Measurements from ENCODE around the gene CCDC9B.

CCDC9B gene

DNA sequence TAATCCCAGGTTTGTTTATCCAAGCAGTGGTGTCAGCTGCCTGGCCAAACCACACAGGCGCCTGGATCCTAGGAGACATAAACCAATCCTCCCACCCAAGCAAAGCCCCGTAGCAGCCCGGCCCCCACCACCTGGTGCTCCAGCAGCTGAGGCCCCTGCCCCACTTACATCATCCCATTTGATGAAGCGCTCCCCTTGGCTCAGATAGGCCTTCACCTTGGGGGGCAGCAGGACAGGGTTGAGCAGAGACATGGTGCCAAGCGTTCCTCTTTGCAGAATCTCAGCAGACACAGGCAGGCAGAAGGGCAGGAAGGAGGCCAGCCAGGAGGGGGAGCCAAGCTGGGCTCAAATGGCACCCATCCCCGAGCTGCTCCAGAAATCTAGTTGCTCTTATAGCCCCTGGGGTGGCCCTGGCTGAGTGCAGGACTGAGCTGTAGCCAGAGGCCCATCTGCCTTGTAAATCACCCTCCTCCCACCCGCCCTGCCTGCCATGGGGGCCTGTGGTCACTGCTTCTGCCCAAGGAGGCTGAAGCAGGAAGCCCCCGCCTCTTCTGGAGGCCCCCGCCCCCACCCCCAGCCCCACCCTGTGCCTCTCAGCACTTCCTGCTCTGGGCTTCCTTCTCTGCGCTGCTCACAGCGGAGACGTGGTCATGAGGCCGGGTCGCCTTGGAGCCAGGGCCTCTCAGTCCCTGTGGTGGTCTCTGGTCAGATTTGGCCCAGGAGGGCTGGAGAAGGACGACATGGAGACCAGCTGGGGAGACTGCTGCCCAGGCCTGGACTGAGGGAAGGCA is 33.1 kb downstream of the CCDC9B start, which contains the start of gene PLCB2:
PLCB2 (minus strand) TSS at position 515 of the 791 bp plus-strand sequence; CDS start at position 252, 263 bp downstream.
- peak; percentile 22 for DNase-seq (ENCODE audit: low read depth)

DNA sequence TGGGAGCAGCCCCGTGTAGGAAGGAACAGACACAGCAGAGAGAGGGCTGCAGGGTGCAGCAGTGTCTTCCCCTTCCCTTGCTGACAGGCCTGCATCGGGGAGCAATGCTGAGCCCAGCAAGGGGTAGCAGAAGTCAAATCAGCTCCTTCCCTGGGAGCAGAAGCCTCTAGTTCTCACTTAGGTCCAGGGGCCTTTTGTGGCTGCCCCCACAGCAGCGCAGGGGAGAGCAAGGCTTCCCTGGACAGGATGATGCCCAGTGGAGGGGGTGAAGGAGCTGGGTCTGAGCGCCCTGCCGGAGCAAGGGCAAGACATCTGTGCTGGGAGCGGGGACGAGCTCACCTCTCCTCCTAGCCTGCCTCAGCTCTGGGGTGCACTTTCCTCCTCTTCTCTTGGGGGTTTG is 33.8 kb downstream of the CCDC9B start:
- no peak for DNase-seq (ENCODE audit: low read depth)

DNA sequence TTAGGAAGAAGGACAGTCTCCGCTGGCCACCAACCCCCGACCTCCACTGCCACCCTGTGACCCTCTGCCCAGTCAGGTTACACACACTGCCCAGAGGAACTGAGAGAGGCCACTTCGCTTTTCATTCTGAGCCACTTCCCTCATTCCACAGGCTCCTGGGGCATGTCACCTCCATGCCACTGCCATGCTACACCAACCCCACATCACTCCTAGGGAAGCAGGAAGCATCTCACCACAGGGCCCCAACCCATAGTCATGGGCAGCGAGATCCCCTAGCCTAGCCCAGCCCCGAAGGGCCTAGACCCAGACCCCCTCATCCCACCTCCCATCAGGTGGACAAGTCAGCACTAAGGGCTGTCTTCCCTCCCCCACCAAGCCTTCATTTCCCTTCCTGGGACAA is 34.4 kb downstream of the CCDC9B start:
- no peak for DNase-seq (ENCODE audit: low read depth)

DNA sequence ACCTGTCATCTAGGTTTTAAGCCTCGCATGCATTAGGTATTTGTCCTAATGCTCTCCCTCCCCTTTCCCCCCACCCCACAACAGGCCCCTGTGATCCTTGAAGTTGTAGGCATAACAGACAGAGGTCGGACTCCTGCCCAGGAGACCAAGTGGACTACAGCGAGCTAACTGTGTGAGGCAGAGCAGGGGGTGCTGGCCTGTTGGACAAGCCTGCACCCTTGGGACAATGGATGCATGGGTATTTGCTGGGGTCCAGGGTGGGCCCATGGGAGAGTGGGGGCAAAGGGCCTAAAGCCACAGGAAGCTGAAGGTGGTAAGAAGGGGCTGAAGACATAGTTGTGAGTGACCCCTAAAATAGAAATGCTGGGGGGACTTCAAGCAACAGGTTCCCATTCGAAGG is 35.5 kb downstream of the CCDC9B start:
- no peak for DNase-seq (ENCODE audit: low read depth)

DNA sequence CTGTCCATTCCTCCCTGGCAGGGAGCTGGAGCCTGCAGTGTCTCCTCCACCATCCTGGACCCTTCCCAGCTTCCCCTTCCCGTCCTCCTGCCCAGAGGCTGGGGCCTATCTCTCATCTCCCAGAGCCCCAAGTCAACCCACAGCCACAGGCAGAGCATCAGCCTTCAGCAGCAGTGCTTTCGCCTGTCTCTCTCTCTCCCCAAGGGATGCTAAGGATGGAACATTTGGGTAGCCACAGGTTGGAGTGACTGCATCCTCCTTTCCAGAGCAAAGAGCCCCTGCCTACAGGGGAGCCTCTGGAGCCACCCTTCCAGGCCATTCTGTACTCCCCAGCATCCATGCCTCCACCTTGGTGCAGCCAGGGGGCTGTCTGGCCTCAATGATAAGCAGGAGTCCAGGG is 37.2 kb downstream of the CCDC9B start:
- no peak for DNase-seq (ENCODE audit: low read depth)

DNA sequence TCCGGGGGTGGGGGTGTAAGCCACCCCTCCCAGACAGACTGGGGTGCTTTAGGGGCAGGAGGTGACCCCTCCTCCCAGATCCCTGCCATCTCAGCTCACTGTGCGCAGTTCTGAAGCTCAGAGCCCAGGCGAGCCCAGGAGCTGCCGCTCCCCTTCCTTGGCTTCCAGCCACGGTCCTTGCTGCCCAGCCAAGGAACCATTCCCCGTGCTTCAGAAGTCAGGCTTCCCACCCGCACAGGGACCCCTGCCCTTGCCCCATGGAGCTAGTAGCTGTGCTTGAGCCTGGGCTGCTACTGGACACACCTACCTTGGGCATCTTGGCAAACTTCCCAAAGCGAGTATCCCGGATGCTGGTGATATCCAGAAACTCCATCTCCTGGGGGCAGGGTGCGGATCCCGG is 37.8 kb downstream of the CCDC9B start:
- DNase-seq (ENCODE audit: low read depth): no peak

DNA sequence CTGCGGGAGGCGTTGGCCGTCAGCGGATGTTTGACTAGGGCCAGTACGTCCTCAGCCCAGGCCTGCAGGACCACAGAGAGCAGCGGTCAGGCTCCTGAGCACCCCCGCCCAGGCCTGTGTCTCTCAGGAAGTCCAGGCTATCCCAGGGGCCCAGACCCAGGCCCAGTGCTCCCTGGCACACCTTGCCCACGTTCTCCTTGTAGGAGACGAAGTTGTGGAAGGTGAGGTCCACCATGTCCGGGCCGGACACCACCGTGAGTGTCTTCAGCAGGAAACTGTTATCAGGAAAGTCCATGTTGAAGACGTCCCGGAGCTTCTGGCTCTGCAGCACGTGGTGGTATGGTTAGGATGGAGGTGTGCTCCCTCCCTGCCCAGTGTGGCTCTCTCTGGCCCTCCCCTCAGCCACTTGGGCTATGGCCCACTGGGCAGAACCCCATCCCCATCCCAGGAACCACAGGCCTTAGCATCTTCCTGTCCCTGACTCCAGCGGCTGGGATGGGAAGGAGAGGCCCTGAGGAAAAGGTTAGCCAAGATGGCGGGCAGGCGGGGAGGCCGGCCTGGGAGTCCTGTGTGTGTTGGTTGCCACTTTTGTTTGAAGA is 38.4 kb downstream of the CCDC9B start:
- no peak for DNase-seq (ENCODE audit: low read depth)

DNA sequence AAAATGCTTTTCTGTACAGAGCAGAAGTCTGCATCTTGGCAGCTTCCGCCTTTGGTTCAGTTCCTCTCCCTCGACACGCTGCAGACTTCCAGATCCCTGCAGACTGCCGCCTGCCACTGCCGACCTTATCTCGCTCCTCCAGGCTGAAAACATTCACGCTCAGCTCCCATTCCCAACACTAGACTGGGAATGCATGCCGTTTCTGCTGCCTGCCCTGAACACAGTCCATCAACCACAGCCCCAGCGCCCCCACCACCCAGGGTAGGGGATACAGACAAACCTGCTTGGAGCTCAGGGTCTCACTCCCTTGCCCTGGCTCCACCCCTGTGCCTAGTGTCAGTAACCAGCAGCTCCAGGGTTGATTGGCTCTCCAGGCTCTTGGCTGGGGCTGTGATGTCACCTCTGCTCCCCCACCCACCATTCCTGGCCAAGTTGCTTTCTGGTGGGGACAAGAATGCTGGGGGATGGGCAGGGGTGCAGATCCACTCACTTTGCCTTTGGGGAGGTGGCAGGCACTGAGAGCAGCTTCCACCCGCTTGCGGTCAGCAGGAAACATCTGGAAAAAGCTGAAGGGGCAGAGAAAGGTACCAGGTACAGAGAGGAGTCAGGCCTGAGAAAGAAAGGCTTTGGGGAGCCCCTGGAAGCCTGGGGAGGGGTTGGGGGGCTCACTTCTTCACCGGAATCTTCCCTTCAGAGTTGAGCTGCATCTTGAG is 39.1 kb downstream of the CCDC9B start:
- DNase-seq (ENCODE audit: low read depth): no peak

DNA sequence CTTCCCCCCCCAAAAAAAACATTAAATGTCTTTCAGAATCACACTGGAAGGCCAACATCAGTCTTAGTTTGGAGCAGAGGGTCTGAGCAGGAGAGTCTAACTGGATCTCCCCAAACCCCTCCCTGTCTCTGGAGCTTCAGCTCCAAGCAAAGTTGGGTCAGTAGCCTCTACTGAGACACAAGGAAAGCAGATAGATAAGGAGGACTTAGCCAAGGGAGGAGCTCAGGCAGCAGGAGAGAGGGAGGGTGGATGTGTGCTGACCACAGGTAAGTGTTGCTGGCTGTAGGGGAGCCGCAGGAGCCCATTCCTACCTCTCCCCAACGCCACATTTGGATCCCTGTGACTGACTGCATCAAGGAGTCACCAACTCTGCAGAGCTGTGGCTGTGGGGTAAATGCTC is 40.0 kb downstream of the CCDC9B start:
- DNase-seq (ENCODE audit: low read depth): no peak

DNA sequence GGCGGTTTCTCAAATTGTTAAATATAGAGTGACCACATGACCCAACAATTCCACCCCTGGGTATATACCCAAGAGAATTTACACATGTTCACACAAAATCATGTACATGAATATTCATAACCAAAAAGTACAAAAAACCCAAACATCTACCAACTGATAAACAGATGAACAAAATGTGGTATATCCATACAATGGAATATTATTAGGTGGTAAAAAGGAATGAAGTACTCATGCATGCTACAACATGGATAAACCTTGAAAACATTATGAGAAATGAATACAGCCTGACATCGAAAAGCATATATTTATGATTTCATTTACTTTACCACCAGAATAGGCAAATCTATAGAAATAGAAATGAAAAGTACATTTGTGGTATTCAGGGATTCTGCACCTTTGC is 40.4 kb downstream of the CCDC9B start:
- DNase-seq (ENCODE audit: low read depth): no peak

DNA sequence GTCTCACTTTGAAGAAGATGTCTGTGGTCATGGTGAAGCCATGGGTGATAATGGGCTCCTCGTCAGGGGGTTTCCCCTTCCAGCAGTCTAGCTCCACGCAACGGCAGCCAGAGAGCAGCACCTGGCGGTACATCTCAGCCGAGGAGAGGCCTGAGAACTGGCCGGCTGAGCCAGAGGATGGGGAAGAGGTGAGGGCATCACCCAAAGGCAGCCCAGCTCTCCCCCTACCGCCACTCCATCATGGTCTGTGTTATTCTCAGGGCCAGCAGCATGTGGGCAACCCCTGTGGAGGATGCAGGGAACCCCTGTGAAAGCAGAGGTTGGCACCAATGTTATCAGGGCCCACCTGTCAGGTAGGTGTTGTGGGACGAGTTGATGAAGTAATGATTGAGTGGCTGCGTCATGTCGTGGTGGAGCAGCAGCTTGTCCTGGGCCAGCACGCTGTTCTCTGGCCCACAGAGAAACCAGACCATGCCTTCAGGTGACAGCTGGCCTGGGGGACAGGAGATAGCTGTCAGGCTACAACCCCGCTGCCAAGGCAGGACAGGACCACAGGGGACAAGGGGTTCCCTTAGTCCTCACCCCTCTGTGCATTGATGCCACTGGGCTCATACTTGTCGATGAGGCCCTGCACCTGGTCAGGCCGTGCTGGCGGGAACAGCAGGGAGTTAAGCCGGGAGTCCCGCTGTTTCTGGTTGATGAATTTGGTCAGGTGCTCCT is 42.4 kb downstream of the CCDC9B start:
- DNase-seq (ENCODE audit: low read depth): no peak

DNA sequence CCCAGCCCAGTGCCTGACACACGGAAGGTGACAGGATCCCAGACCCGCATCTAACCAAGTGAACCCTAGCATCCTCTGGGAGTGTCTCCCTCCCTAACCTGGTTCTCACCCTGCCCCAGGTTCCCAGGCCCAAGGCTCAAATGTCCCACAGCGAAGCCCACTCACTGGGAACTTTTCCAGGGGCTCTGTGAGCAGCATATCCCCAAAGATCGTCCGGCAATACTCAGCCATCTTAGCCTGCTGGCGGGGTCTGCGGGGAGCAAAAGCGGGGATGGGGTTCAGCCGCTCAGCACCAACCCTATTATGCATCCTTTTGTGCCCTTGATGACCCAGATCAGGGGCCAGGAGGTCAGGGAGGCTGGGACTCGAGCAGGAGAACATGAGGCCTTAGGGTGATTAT is 43.4 kb downstream of the CCDC9B start:
- DNase-seq (ENCODE audit: low read depth): no peak

DNA sequence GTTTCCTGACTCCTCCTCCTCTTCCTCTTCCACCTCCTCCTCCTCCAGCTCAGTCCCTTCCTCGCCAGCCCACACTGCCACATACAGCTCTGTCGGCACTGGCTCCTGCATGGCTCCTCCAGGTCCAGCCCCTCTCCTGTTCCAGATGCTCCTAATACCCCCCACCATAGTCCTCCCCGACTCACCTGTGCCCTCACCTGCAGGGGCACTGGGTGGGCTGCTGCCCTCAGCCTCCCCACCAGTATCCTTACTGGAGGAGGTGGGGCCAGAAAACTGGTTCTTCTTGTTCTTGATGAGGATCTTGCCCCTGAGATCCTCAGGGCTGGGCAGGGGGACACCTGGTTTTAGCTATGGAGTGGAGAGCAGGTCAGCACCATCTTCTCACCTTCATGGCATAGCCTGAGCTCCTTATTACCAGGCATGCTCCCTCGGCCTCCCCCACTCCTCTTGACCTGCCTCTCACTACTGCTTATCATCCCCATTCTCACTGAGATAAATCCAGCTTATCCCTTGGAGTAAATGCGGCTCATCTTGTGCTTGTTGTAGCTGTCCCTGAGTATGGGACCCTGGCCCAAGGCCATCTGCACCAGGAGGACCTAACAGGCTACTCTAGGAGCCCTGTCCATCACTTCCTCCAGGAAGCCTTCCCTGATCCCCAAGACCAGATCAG is 44.0 kb downstream of the CCDC9B start:
- DNase-seq (ENCODE audit: low read depth): no peak

DNA sequence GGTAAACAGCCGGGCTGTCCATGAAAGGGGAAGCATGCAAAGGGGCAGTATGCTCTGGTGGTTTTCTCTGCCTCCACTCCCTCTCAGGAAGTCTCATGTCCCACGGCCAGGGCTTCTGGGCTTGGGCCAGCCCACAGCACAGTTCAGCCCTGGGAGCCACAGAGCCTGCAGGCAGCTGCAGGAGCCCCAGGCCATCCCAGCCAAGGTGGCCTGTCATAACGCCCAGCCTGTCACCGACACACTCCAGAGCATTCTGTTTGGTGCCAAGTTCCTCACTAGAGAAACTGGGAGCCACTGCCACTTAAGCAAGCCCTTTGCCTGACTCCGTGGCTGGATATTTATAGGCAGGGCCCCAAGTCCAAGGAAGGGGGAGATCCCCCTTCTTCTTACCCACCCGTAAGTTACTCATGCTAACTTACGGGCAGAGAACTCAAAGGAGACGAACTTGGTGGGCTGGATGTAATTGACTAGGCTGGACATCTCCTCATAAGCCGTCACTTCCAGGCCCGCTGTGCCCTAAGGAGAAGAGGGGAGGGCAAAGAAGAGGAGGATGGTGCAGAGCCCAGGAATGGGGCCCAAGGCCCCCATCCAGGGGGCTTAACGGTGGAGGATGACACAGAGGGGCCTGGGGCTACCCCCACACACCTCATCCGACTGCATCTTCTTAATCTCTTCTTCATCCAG is 44.7 kb downstream of the CCDC9B start:
- DNase-seq (ENCODE audit: low read depth): no peak

DNA sequence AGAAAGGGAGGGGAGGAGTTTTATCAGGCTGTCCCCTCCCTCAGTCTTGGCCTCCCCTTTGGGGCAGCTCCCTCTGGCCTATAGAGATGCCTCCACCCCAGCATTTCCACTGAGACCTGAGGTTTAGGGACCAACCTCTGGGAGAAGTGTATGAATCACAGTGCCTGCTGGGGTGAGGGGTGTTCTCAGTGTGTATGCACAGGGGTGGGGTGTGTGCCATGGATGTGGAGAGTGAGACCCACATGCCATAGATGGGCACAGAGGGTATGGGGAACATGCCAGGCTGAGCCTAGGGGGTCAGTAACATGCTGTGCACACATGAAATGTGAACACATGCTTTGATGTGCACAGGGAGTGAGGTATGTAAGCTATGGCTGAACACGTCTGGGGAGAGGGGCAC is 45.4 kb downstream of the CCDC9B start:
- no peak for DNase-seq (ENCODE audit: low read depth)

DNA sequence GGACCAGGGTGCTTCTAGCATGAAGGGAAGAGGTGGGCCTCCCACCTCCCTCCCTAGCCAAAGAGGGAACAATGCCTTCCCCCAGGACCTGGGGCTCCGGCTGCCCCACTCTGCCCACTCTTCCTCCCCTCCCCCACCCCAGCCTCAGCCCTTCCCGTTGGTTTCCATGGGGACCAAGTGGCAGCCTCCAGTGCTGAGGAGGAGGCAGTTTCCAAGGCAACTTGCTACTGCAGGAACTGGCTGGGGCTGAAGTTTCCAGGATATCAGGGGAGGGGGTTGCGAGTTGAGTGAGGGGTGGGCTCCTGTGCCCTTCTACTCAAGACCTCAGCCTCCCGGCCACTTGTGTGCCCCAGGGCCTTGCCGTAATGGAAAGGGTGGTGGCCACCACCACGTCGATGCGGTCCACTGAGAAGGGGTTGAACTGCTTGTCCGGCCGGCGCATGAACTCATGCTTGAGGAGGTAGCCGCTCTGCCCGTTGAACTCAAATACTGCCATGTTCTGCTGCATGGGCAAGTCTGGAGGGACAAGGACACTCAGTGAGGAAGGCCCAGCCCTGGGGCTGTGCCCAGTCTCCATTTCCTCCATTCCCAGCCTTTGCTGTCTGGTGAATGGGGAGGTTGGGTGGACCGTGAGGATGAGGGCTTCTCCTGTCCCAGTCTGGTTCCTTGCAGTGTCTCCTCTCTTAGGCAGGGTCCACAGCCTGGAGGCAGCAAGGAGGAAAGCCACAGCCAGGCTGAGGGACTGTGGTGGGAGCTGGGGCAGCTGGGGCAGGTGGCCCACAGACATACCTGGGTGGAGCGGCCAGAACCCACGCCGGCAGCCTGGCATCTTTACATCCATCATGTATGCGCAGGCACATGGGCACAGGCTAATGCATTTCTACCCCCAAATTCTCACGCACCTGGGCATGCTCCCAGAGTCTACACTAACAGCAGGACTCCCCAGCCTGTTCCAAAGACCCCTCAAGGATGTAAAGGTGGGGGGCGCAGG is 46.5 kb downstream of the CCDC9B start:
- DNase-seq (ENCODE audit: low read depth): no peak

DNA sequence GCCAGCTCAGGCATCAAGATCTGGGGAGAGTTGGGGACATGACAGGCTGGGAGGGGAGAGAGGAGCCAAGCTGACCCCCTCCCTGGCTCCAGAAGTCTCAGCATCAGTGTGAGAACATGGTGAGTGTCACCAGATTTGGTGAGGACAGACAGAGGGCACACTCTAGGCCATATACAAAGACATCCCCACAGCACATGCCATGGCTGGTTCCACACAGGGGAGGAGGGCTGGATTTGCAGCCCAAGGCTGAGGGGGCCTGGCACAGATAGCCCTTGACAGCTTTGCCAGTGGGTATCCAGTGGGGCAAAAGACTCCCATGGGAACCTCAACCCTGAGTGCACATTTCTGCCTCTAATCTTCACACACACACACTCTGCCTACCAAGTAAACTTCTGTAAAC is 47.7 kb downstream of the CCDC9B start:
- DNase-seq (ENCODE audit: low read depth): no peak

DNA sequence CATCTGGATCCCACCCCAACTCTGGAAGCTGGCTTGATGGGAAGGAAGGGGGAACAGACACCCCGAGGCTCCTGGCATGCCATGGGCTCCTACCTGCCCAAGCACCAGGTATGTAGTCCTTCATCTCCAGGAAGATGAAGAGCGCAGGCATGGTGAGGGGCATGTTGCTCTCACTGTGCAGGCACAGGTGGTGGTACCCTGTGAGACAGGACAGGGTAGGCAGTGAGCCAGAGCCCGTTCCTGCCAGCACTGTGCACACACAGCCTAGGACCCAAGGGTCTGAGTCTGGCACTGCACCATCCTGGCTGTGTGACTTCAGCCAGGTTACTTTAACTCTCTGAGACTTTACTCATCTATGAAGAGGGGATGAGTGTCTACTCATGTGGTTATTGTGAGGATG is 48.5 kb downstream of the CCDC9B start:
- no peak for DNase-seq (ENCODE audit: low read depth)

DNA sequence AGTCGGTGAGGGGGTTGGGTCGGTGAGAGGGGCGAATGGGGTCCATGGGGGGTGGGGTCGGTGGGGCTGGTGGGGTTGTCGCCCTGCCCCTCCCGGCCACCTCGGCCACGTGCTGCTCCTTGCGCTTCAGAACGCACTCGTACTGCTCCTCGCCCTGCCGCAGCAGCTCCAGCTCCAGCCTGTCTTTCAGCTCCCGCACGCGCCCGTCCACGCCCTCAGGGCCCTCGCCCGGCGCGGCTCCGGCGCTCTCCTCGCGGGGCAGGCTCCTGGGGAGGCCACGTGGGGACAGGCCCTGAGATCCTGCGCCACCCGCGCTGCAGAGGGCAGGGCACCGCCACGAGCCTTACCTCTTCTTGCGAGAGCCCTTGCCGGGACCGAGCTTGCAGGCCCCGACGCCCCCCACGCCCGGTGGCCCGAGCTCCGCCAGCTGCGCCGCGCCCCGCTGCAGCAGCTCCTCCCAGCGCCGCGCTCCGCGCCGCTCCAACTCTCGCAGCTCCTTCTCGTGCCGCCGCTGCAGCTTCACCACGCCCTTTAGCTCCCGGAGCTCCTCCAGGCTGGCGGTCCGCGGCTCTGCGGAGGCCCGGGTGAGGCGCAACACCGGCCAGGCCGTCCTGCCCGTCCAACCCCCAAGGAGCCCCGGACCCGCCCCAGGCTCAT is 49.7 kb downstream of the CCDC9B start:
- peak; percentile 69 for DNase-seq (ENCODE audit: low read depth)

DNA sequence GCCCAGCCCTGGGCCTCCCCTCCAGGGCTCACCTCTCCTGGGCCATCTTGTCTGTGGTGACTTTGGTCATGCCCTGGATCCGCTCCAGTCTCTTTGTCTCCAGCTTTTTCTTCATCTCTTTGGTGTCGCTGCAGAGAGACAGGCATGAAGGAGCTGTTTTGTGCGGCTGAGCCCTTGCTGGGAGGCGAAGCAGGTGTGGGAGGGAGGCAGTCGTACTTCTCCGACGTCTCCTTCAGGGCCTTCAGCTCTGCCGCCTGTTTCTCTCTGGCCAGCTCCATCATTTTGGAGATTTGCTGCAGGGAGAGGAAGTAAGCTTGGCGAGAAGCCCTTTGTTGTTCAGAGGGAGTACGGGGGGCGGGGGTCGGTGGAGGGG is 50.2 kb downstream of the CCDC9B start:
- DNase-seq (ENCODE audit: low read depth): no peak
